Subcutaneous adipose tissue (tissue), 4 donors: ENCODE data around the gene UCK1. TPM values are rescaled to one million over a fixed set of nuclear protein-coding genes. Genes with fewer than 3 reads are reported as not detected.

Experiments
- small RNA-seq: library from RNA; depleted of rRNA; stranded (forward); fragments of <200 nt; gene quantifications from one replicate; pipeline ENCODE3, GENCODE V24; 2016
- total RNA-seq, 4 donors: library from RNA; depleted of rRNA; stranded (reverse); fragments of >200 nt; gene quantifications; one replicate each; pipeline ENCODE4 v1.1.0, GENCODE V29; 2016
- TF ChIP-seq, protein P1 (sequence below): fragments of 450-650 bp; IDR thresholded peaks from one replicate; pipeline ENCODE4 v1.5.1; 2016; ENCODE audit warnings: low read depth, mild to moderate bottlenecking, control low read depth, antibody characterized with exemption, moderate library complexity

Gene UCK1
- total RNA-seq, 4 donors from 2014 or later: 21.2 to 42.9 (median 39.3) TPM

DNA sequence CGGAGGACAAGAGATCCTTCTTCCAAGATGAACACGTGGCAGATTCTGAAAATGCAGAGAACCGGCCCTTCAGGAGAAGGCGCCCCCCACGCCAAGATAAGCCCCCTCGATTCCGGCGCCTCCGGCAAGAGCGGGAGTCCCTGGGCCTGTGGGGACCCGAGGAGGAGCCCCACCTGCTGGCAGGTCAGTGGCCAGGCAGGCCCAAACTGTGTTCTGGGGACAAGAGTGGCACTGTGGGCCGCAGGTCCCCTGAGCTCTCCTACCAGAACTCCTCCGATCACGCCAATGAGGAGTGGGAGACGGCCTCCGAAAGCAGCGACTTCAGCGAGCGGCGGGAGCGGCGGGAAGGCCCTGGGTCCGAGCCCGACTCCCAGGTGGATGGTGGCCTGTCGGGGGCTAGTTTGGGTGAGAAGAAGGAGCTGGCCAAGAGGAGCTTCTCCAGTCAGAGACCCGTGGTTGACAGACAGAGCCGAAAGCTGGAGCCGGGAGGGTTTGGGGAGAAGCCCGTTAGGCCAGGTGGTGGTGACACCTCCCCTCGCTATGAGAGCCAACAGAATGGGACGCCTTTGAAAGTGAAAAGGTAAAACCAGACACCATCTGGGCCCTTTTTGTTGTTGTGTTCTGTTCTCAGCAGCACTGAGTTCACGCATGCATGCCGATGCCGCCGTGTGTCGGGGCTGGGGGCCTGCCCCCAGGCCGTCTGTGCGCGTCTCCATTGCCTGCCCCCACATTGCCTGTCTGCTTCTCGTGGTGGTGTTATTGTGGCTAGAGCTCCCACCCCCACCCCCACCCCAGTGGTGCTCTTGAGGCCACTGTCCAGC lies 54.9 kb downstream of the UCK1 start:
- TF ChIP-seq, protein P1, sequence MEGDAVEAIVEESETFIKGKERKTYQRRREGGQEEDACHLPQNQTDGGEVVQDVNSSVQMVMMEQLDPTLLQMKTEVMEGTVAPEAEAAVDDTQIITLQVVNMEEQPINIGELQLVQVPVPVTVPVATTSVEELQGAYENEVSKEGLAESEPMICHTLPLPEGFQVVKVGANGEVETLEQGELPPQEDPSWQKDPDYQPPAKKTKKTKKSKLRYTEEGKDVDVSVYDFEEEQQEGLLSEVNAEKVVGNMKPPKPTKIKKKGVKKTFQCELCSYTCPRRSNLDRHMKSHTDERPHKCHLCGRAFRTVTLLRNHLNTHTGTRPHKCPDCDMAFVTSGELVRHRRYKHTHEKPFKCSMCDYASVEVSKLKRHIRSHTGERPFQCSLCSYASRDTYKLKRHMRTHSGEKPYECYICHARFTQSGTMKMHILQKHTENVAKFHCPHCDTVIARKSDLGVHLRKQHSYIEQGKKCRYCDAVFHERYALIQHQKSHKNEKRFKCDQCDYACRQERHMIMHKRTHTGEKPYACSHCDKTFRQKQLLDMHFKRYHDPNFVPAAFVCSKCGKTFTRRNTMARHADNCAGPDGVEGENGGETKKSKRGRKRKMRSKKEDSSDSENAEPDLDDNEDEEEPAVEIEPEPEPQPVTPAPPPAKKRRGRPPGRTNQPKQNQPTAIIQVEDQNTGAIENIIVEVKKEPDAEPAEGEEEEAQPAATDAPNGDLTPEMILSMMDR: no peak

DNA sequence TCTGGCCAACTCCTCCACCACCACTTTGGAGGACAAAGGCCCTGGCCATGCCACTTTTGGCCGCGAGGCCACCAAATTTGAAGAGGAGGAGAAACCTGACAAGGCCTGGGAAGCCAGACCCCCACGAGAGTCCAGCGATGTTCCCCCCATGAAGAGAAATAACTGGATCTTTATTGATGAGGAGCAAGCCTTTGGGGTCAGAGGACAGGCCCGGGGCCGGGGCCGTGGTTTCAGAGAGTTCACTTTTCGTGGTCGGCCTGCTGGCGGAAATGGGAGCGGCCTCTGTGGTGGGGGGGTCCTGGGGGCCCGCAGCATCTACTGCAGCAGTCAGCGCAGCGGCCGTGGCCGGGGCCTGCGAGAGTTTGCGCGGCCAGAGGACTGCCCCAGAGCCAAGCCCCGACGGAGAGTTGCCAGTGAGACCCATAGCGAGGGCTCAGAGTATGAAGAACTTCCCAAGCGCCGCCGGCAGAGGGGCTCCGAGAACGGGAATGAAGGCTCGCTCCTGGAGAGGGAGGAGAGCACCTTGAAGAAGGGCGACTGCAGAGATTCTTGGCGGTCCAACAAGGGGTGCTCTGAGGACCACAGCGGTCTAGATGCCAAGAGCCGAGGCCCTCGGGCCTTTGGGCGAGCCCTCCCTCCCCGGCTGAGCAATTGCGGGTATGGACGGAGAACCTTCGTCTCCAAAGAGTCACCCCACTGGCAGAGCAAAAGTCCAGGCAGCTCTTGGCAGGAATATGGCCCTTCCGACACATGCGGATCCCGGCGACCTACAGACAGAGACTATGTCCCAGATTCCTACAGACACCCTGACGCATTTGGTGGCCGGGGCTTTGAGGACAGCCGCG lies 55.7 kb downstream of the UCK1 start:
- TF ChIP-seq, protein P1: no peak

DNA sequence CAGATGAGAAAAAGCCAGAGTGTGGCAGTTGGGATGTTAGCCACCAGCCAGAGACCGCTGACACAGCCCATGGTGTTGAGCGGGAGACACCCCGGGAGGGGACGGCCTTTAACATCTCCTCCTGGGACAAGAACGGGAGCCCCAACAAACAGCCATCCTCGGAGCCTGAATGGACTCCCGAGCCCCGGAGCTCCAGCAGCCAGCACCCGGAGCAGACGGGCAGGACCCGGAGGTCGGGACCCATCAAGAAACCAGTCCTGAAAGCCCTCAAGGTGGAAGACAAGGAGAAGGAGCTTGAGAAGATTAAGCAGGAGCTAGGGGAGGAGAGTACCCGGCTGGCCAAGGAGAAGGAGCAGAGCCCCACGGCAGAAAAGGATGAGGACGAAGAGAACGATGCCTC lies 56.4 kb downstream of the UCK1 start:
- TF ChIP-seq, protein P1: no peak

DNA sequence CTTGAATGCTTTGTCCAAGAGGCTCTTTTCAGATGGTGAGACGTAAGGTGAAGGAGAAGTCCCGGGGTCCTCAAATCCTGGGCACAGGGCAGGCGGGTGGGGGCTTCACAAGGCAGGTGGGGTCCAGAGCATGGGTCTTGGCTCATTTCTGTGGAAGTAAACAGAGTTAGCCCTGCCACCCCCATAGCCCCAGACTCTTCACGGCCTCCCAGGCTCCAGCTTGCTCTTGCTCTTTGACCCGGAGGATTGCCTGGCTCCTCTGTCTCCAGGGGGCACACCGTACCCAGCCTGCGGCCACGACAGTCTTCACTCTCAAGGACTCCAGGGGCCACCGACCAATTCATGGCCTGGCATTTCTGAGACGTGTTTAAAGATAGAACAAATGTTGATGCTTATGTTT lies 57.2 kb downstream of the UCK1 start:
- TF ChIP-seq, protein P1: no peak

Small RNA genes within 50 kb of the gene (small RNA-seq; reads per million reads assigned to genes)
- gene SNORD62A (1.1 reads per million), gene SNORD62B (0.85 reads per million)

Other genes starting within 250 kb of the UCK1 start
- gene PLPP7, start 241.5 kb downstream of the UCK1 start, total RNA-seq: 10 to 100 TPM in 1 of 4 donors, 1 to 10 TPM in 3; 7.8 to 11.1 (median 8.5) TPM
- gene PRRC2B, start 137.2 kb downstream of the UCK1 start, total RNA-seq: 100 to 1,000 TPM in 1 of 4 donors, 10 to 100 TPM in 3; 59.0 to 138 (median 81.8) TPM
- gene POMT1, start 28.3 kb downstream of the UCK1 start, total RNA-seq: 10 to 100 TPM; 17.0 to 54.3 (median 27.1) TPM
- not detected for gene PRRT1B, start 14.3 kb upstream of the UCK1 start, total RNA-seq
- 10 to 100 TPM; 47.1 to 79.5 (median 61.4) TPM for gene RAPGEF1, start 208.8 kb upstream of the UCK1 start, total RNA-seq